Measurements from ENCODE around the gene MRM1.
A peak's percentile ranks its signal among the peaks of the same experiment; 100 is the strongest.

GRCh38 chr17:36601303-36602029, at the start of gene MRM1:
- TF ChIP-seq TARDBP (IDR thresholded peaks at IDR 0.05): no peak
- TF ChIP-seq L3MBTL2 (conservative IDR thresholded peaks at IDR 0.05): peak; percentile 69
- no peak for TF ChIP-seq CTBP1 (IDR thresholded peaks at IDR 0.05; ENCODE audit: borderline replicate concordance)
- no peak for TF ChIP-seq NFRKB (IDR thresholded peaks at IDR 0.05)

Measured in HEK293T (cell line).